HFF-Myc (cell line): ENCODE results near the gene CCN6.
"Not testable (repeated sequence)": the region's sequence is repeated elsewhere in the genome, so short reads cannot be mapped to it uniquely, and the experiment has no call there.

ENCODE experiments used
- DNase-seq: peaks from one replicate; pipeline ENCODE4 v3.0.0-alpha.2; 2011; ENCODE audit warnings: low read depth; ENCODE audit errors: extremely low read depth
- H3K4me3 ChIP-seq: replicated peaks from 2 replicates; pipeline ENCODE4 v1.5.1; 2011; ENCODE audit warnings: low read depth, mild to moderate bottlenecking, control low read depth, low read length
- CTCF ChIP-seq: IDR thresholded peaks from 2 replicates; pipeline ENCODE4 v1.5.1; 2012; ENCODE audit warnings: mild to moderate bottlenecking, low read depth, low read length, control low read depth; ENCODE audit errors: missing control alignments

CCN6 gene

GRCh38 chr6:112087136-112087911 lies 33.4 kb downstream of the CCN6 start, which contains the start of the genes FAM229B and TUBE1:
Gene FAM229B (plus strand): TSS chr6:112087591. CDS start chr6:112099284, 11,693 bp downstream.
Gene TUBE1 (minus strand): TSS chr6:112087482. CDS start chr6:112087434, 48 bp downstream.
- TF ChIP-seq CTCF, result no peak
- peak within 1 kb of the TSS; percentile 83 for H3K4me3 ChIP-seq
- peak; percentile 91 for DNase-seq

GRCh38 chr6:112087916-112088315 lies 34.0 kb downstream of the CCN6 start:
- DNase-seq, result no peak
- H3K4me3 ChIP-seq, result peak overlapping the region; percentile 83
- TF ChIP-seq CTCF, result no peak

GRCh38 chr6:112096901-112097300 lies 43.0 kb downstream of the CCN6 start:
- DNase-seq, result no peak
- H3K4me3 ChIP-seq, result no peak overlapping the region
- TF ChIP-seq CTCF, result no peak

- no peak overlapping the region for H3K4me3 ChIP-seq
- no peak for TF ChIP-seq CTCF
- DNase-seq, result no peak
Observed at GRCh38 chr6:112100561-112100960, 46.7 kb downstream of the CCN6 start.

- not testable (repeated sequence) for DNase-seq
Observed at GRCh38 chr6:112106026-112106425, 52.1 kb downstream of the CCN6 start.

GRCh38 chr6:112106562-112106961 lies 52.7 kb downstream of the CCN6 start:
- DNase-seq, result no peak
- TF ChIP-seq CTCF, result no peak
- H3K4me3 ChIP-seq, result no peak overlapping the region

More at GRCh38 chr6:112106026-112106425, 52.1 kb downstream of the CCN6 start:
- H3K4me3 ChIP-seq, result not testable (repeated sequence)

- TF ChIP-seq CTCF, result no peak
- no peak for DNase-seq
- no peak overlapping the region for H3K4me3 ChIP-seq
Observed at GRCh38 chr6:112109262-112109661, 55.4 kb downstream of the CCN6 start.
